ENCODE data around the gene DYRK1A.
A peak's percentile ranks its signal among the peaks of the same experiment; 100 is the strongest.

Gene DYRK1A

GRCh38 chr21:37385179-37385765 lies 18.7 kb downstream of the DYRK1A start:
- DNase-seq, result no peak

GRCh38 chr21:37386151-37386550 lies 19.6 kb downstream of the DYRK1A start:
- no peak for DNase-seq

GRCh38 chr21:37389456-37389855 lies 22.9 kb downstream of the DYRK1A start:
- no peak for DNase-seq

GRCh38 chr21:37391666-37392065 lies 25.1 kb downstream of the DYRK1A start:
- DNase-seq, result no peak

GRCh38 chr21:37392441-37392840 lies 25.9 kb downstream of the DYRK1A start:
- DNase-seq, result no peak

- no peak for DNase-seq
These were observed 26.5 kb downstream of the DYRK1A start for GRCh38 chr21:37393030-37393429.

DNA sequence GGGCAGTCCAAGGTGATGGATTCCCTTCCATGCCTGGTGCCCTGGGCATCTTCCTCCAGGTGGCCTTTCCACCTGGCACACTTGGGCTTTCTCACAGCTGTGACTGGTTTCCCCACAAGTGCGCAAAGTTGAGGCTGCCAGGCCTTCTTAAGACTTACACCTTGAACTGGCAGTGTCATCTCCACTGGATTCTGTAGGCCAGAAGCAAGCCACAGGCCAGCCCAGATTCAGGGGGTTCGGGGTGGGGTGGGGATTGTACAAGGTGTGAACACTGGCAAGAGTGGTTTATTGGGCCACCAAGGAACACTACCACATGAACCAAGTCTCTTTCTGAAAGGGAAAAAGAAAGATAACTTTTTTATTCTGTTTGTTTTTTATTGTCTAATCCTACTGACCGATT lies 27.2 kb downstream of the DYRK1A start:
- no peak for DNase-seq

DNA sequence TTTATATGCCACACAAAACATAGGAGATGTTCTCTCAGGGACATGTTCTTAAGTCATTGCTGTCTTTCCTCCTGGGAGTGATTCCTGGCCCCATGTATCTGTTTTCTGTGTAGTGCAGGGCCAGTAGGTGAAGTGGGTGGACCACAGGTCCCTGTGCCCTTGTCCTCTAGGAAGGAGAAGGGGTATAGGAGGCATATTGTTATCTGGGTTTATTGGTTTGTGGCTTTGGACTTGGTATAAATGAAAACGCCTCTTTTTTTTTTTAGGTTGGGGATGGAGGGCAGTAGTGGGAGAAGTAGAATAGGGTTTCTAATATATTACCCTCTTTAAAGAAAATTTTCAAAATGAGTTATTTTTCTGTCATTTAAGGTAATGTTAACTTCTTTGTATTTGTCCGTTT lies 29.4 kb downstream of the DYRK1A start:
- no peak for DNase-seq

DNA sequence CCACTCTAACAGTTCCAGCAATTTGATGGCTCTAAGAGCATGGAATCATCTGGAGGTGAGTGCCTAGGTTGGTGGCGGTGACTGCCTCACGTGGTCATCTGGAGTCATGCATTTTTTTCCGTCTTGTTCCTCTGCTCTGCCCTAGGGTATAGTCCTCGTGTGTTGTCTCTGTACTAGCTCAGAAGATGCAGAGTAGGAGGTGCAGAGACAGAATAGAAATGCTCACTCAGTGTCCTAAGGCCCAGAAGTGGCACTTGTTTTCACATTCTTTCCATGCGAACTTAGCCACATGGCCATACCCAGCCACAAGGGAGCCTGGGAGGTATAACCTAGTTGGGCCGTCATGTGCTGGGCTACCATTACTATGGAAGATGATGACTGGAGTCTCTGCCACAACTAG lies 30.3 kb downstream of the DYRK1A start:
- DNase-seq, result no peak

DNA sequence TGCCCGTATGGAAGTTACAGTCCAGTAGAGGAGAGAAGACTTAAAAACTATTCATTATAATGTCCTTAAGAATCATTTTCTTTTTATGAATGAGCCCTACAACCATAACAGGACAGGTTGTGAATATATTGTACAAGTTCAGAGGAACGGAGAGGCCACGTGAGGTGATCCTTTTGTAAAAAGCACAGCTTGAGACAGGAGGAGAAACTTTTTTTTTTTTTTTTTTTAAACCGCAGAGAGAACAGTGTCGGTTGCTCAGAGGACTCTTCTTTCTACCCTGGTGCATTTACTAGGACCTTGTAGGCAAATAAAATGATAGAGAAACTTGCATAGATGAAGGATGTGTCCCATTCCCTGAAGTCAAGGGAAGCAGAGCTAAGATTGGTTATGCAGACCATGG lies 32.1 kb downstream of the DYRK1A start:
- no peak for DNase-seq

GRCh38 chr21:37402251-37402867 lies 35.8 kb downstream of the DYRK1A start:
- no peak for DNase-seq

- no peak for DNase-seq
These were observed 39.1 kb downstream of the DYRK1A start for GRCh38 chr21:37405629-37406028.

DNA sequence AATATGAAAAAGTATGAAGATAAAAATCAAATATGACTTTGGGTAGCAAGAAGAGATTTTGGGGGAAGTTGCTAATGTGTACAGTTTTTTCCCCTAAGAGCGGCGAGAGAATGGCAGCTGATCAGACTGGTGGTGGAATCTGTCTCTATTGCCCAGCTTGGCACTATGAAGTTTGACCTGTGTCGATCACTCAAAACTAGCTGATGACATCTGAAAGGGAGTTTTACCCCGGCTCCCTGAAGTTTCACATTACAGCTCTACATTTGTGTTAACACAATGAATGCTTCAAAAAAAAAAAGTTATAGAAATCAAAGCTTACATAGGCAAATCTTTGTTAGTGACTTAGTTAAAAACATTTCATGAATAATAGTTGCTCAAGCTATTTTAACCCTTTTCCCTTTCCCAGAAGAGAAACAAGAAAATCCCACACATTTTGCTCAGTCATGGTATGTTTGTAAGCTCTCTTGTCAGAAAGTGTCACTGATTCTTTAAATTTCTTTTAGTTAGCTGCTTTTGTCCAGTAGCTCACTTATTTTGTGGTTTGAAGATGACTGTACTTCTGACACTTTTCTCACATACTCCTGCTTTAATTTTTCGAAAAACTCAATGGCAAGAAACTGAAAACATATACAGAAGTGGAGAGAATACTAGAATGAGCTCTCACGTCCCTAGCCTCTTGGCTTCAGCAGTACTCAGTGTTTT lies 41.3 kb downstream of the DYRK1A start:
- peak; percentile 52 for DNase-seq

- no peak for DNase-seq
These were observed 42.1 kb downstream of the DYRK1A start for GRCh38 chr21:37408464-37409193.

DNA sequence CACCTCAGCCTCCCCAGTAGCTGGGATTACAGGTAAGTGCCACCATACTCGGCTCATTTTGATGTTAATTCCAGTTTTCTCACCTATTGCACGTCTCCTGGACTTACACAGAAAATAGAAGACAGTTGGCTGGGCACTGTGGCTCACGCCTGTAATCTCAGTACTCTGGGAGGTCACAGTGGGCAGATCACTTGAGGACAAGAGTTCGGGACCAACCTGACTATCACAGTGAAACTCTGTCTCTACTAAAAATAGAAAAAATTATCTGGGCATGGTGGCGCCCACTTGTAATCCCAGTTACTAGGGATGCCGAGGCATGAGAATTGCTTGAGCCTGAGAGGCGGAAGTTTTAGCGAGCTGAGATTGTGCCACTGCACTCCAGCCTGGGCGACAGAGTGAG lies 44.1 kb downstream of the DYRK1A start:
- no peak for DNase-seq

GRCh38 chr21:37412603-37413360 lies 46.2 kb downstream of the DYRK1A start:
- DNase-seq, result peak; percentile 81

- DNase-seq, result no peak
These were observed 47.1 kb downstream of the DYRK1A start for GRCh38 chr21:37413553-37414291.

DNA sequence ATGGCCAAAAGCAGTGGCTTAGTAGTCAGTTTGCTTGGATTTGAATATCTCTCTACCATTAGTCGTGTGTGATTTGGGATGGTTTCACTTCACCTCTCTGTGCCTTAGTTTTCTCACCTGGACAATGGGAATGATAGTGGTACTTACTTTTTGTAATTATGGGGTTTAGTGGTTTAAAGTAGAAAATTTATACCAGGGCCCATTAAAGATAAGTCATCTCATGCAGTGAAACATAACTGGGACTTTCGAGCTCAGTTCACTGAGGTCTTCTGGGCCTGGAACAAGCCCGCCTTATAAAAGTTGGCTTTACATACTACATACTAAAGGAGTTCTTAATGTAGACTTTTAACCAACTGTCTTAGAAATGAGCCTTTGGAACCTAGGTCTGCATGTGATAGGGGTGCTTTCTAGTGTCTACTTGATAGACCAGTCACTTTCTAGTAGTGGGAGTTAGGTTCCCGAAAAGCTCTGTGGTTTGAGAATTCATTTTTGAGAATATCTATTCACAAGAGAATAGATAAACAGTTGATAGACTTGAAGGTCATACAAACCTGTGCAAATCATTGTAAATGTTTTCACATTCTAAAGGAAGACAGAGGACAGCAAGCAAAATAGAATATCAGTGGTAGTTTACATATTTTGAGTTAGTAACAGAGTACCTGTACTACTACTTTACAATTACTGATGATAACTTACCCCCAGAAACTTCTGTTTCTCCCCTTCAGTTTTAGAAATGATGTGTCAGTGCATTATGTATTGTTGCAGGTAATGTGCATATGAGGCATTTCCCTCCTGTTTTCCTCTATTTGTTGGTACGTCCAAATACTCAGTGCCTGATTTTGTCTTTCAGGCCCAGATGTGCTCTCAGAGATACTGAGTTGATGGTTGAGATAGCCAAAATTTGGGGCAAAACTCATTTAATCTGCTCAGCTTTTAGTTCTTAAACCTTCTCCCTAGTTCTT lies 48.0 kb downstream of the DYRK1A start:
- DNase-seq, result no peak

DNA sequence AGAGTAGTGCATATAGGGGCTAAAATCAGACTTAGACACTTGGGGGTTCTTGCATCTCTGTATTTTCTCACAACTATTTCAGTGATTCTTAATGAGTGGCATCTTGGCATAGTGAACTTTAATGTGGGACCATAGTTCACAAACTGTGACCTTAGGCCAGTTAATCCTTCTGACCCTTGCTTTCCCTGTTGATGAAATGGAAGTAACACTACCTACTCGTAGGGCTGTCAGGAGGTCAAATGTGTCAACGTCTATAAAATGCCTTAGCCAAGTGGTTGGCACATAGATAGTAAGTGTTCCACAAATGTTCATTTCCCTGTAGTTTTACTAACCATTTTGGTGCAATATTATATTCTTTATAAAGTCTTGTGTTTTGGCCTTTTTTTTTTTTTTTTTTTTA lies 49.4 kb downstream of the DYRK1A start:
- no peak for DNase-seq

GRCh38 chr21:37416914-37417313 lies 50.3 kb downstream of the DYRK1A start:
- DNase-seq, result no peak

Data from fibroblast of skin of right biceps (primary cell).